Prostate gland (tissue), 2 donors: ENCODE data around the gene INKA2. TPM values are rescaled to one million over a fixed set of nuclear protein-coding genes. Genes with fewer than 3 reads are reported as not detected.

Experiments used
- DNase-seq: peaks from one replicate; pipeline ENCODE4 v3.0.0-alpha.2; 2019; ENCODE audit warnings: low spot score
- H3K27ac ChIP-seq, 2 donors: fragments of 200-600 bp; sonication (generic); 2 replicates each; pipeline ENCODE4 v1.5.1; 2017 to 2019
- H3K27me3 ChIP-seq: fragments of 200-600 bp; sonication (generic); replicated peaks from 2 replicates; pipeline ENCODE4 v1.5.1; 2019; ENCODE audit not compliant: insufficient read depth
- H3K36me3 ChIP-seq, 2 donors: fragments of 200-600 bp; sonication (generic); 1 replicate in 1 of 2; 2 replicates in 1 of 2; pipeline versions ENCODE4 v1.5.1 to v1.8.1; 2017 to 2019
- H3K4me1 ChIP-seq: fragments of 200-600 bp; sonication (generic); replicated peaks from 2 replicates; pipeline ENCODE4 v1.5.1; 2019
- H3K4me3 ChIP-seq, 2 donors: fragments of 200-600 bp; sonication (generic); 2 replicates each; pipeline ENCODE4 v1.5.1; 2017 to 2019
- H3K9me3 ChIP-seq: fragments of 200-600 bp; sonication (generic); 2 replicates; pipeline ENCODE4 v1.5.1; 2017
- CTCF ChIP-seq, 4 experiments: fragments of 200-600 bp in 2 of 4; fragments of 450-650 bp in 2 of 4; sonication (generic) in 2 of 4; IDR thresholded peaks; 1 replicate in 3 of 4; 2 replicates in 1 of 4; pipeline ENCODE4 v1.5.1; 2016 to 2019; ENCODE audit warnings: antibody characterized with exemption in 4 of 4, mild to moderate bottlenecking in 2 of 4, moderate library complexity in 2 of 4
- POLR2A ChIP-seq: fragments of 450-650 bp; IDR thresholded peaks from one replicate; pipeline ENCODE4 v1.6.1; 2016; ENCODE audit warnings: antibody characterized with exemption, mild to moderate bottlenecking
- POLR2AphosphoS5 ChIP-seq: sonication (generic); formaldehyde crosslinking; IDR thresholded peaks from one replicate; pipeline ENCODE4 v1.6.1; 2017; ENCODE audit warnings: antibody characterized with exemption
- WGBS: methylation state at CpG from one replicate; pipeline ENCODE4 v1.1.5; 2018; 5-methylcytosine and 5-hydroxymethylcytosine counted together
- intact Hi-C: fragments of 100-400 bp; cut with DNase I; formaldehyde crosslinking; loops from one replicate; pipeline ENCODE4 v1.14.2; 2022
- total RNA-seq, 2 donors: library from RNA; depleted of rRNA; stranded (reverse); fragments of >200 nt; gene quantifications; one replicate each; pipeline ENCODE4 v1.1.0, GENCODE V29; 2016

INKA2 gene
- total RNA-seq, 2 donors from 2014 or later: 2.8 to 6.6 TPM

- no peak for TF ChIP-seq POLR2AphosphoS5
- no peak for TF ChIP-seq POLR2A
- no peak for TF ChIP-seq CTCF (IDR thresholded peaks at IDR 0.05)
- Histone ChIP-seq H3K4me3 (no peak overlapping the region), H3K27me3 (no peaks in the 10 kb centered on the region), H3K36me3 (peaks cover 0 to 6% of the 10 kb centered on the region in 2 donors), H3K9me3 (no peaks in the 10 kb centered on the region), H3K27ac (no peak overlapping the region), H3K4me1 (no peaks in the 10 kb centered on the region)
- WGBS: 80% methylated on average over 9 of the region's 9 CpGs
- intact Hi-C loops: no loop called here
- DNase-seq: no peak
Observed at GRCh38 chr1:111775966-111776365, 36.8 kb upstream of the INKA2 start.

- TF ChIP-seq POLR2AphosphoS5: no peak
- TF ChIP-seq CTCF (IDR thresholded peaks at IDR 0.05): no peak
- TF ChIP-seq POLR2A: no peak
- Histone ChIP-seq H3K4me3 (no peak overlapping the region), H3K27me3 (no peaks in the 10 kb centered on the region), H3K27ac (no peak overlapping the region), H3K4me1 (no peaks in the 10 kb centered on the region), H3K9me3 (no peaks in the 10 kb centered on the region), H3K36me3 (peaks cover under 1 to 2% of the 10 kb centered on the region in 2 donors)
- DNase-seq: no peak
- intact Hi-C loops: no loop called here
- WGBS: 85% methylated on average over 4 of the region's 4 CpGs
Observed at GRCh38 chr1:111770916-111771315, 31.7 kb upstream of the INKA2 start.

- no peaks in the 10 kb centered on the region for H3K4me1 ChIP-seq
- H3K27me3 ChIP-seq: no peaks in the 10 kb centered on the region
- no peaks in the 10 kb centered on the region for H3K9me3 ChIP-seq
- TF ChIP-seq POLR2AphosphoS5 (peak; percentile 18), POLR2A (no peak), CTCF (IDR thresholded peaks at IDR 0.05) (peak; percentile 43 to 90 (median 78))
- H3K4me3 ChIP-seq: no peak overlapping the region
- 33% methylated on average over 6 of the region's 6 CpGs for WGBS
- no peak overlapping the region for H3K27ac ChIP-seq
- DNase-seq: peak; percentile 21
- H3K36me3 ChIP-seq: peaks cover 0 to 2% of the 10 kb centered on the region in 2 donors
- intact Hi-C loops: no loop called here
Observed at GRCh38 chr1:111769517-111770146, 30.4 kb upstream of the INKA2 start.

GRCh38 chr1:111768625-111769024 is 29.4 kb upstream of the INKA2 start:
- TF ChIP-seq POLR2AphosphoS5 (no peak), CTCF (IDR thresholded peaks at IDR 0.05) (no peak), POLR2A (no peak)
- Histone ChIP-seq H3K36me3 (peaks cover 0 to 2% of the 10 kb centered on the region in 2 donors), H3K27me3 (no peaks in the 10 kb centered on the region), H3K27ac (no peak overlapping the region), H3K9me3 (no peaks in the 10 kb centered on the region), H3K4me3 (no peak overlapping the region), H3K4me1 (no peaks in the 10 kb centered on the region)
- intact Hi-C loops: no loop called here
- no peak for DNase-seq

- intact Hi-C loops: no loop called here
- H3K36me3 ChIP-seq: peaks cover 1 to 3% of the 10 kb centered on the region in 2 donors
- TF ChIP-seq POLR2A (no peak), CTCF (IDR thresholded peaks at IDR 0.05) (no peak), POLR2AphosphoS5 (no peak)
Observed at GRCh38 chr1:111768023-111768422, 28.8 kb upstream of the INKA2 start.

More at GRCh38 chr1:111768023-111768422, 28.8 kb upstream of the INKA2 start:
- H3K27me3 ChIP-seq: no peaks in the 10 kb centered on the region
- H3K4me1 ChIP-seq: no peaks in the 10 kb centered on the region
- no peaks in the 10 kb centered on the region for H3K9me3 ChIP-seq
- H3K4me3 ChIP-seq: no peak overlapping the region
- no peak for DNase-seq
- H3K27ac ChIP-seq: no peak overlapping the region
